IPS-15b (cell line): Measurements from ENCODE around the gene PSMC2.

ENCODE experiments used
- H3K27me3 ChIP-seq: one replicate; pipeline ENCODE4 v1.6.1; 2013; ENCODE audit warnings: low read length; ENCODE audit not compliant: control insufficient read depth, insufficient read depth
- H3K36me3 ChIP-seq: one replicate; pipeline ENCODE4 v1.6.1; 2013; ENCODE audit warnings: low read length; ENCODE audit not compliant: control insufficient read depth, insufficient read depth
- H3K4me1 ChIP-seq: one replicate; pipeline ENCODE4 v1.6.1; 2013; ENCODE audit warnings: mild to moderate bottlenecking, low read length; ENCODE audit not compliant: control insufficient read depth, insufficient read depth
- H3K4me3 ChIP-seq: one replicate; pipeline ENCODE4 v1.5.1; 2013; ENCODE audit warnings: low read depth, low read length
- H3K9ac ChIP-seq: one replicate; pipeline ENCODE4 v1.6.1; 2013; ENCODE audit warnings: low read depth, mild to moderate bottlenecking, low read length
- H3K9me3 ChIP-seq: one replicate; pipeline ENCODE4 v1.6.1; 2013; ENCODE audit warnings: mild to moderate bottlenecking, low read length; ENCODE audit not compliant: control insufficient read depth, insufficient read depth

Gene PSMC2

GRCh38 chr7:103380395-103381191, 33.1 kb downstream of the PSMC2 start:
- no peaks in the 10 kb centered on the region for H3K27me3 ChIP-seq

DNA sequence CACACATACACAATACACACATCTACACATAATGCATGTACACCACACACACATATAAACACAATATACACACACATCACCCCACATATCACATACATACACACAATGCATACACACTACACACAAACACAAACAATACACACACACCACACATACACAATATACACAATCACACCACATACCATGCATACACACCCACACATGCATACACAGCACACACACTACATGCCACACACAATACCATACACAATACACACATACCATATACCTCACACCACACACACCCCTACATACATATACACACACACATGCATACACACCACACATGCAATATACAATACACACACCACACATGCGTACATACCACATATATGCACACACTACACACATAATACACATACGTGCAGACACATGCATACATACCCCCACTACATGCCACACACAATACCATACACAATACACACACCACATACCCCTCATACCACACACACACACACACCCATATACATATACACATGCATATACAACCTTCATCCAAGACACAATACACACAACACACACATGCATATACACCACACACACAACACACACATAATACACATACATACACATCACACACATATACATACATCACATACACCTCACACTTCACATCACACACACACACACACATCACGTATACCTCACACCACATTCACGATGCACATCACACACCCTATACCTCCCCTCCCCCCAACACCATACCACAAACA, 34.0 kb downstream of the PSMC2 start:
- Histone ChIP-seq H3K4me1 (no peaks in the 10 kb centered on the region), H3K36me3 (no peaks in the 10 kb centered on the region), H3K4me3 (no peak overlapping the region), H3K9ac (no peak overlapping the region), H3K9me3 (no peaks in the 10 kb centered on the region), H3K27me3 (no peaks in the 10 kb centered on the region)

More at GRCh38 chr7:103380395-103381191, 33.1 kb downstream of the PSMC2 start:
- Histone ChIP-seq H3K9ac (no peak overlapping the region), H3K9me3 (no peaks in the 10 kb centered on the region), H3K4me3 (no peak overlapping the region), H3K4me1 (no peaks in the 10 kb centered on the region), H3K36me3 (no peaks in the 10 kb centered on the region)

- Histone ChIP-seq H3K4me3 (no peak overlapping the region), H3K9ac (no peak overlapping the region), H3K27me3 (no peaks in the 10 kb centered on the region), H3K4me1 (no peaks in the 10 kb centered on the region), H3K9me3 (no peaks in the 10 kb centered on the region), H3K36me3 (no peaks in the 10 kb centered on the region)
Observed at GRCh38 chr7:103382032-103382402, 34.6 kb downstream of the PSMC2 start.

DNA sequence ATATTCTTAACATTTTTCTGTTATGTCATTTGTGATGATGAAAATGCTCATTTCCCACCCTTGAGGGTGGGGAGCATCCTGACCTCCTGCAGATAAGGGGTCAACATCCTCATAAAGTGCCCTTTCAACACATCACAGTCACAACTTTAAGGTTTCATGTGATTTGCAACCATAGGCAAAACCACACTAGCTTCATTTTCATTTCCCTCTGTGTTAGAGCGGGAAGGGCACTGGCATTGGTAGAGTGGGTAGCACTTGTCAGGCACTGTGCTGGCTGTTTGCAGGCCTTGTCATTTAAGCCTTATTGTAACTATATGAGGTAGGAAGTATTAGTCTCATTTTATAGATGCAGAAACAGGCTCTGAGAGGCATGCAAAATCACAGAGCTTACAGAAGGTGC, 39.8 kb downstream of the PSMC2 start:
- Histone ChIP-seq H3K9ac (no peak overlapping the region), H3K36me3 (no peaks in the 10 kb centered on the region), H3K27me3 (no peaks in the 10 kb centered on the region), H3K4me3 (no peak overlapping the region), H3K4me1 (no peaks in the 10 kb centered on the region), H3K9me3 (no peaks in the 10 kb centered on the region)

DNA sequence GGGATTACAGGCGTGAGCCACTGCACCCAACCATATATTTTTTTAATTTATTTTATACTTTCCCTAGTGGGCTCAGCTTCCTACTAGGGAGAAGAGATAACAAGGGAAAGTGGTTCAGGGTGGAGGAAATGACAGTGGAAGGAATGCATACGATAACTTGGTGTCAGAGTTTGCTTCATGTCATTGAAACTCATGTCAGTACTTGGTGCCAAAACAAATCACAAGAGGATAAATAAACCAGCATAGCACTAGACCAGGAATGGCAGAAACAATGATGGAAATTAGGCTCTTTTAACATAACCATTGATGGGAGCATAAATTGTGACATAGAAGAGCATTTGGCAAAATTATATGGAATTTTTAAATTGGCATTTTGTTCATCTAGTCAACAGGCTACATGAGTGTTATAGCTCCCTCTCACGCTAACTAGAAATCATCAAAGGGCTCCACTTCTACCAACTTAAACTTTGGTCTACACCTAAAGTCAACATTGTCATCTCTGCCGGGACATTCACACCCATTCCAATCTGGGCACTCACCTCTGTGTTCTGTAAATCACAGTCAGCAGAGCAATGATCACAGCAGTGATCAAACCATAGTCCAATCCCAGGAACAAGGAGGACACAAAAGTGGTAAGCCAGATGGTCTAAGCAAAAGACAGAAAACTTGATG, 41.2 kb downstream of the PSMC2 start:
- Histone ChIP-seq H3K36me3 (no peaks in the 10 kb centered on the region), H3K4me3 (no peak overlapping the region), H3K4me1 (no peaks in the 10 kb centered on the region), H3K27me3 (no peaks in the 10 kb centered on the region), H3K9ac (no peak overlapping the region), H3K9me3 (no peaks in the 10 kb centered on the region)

GRCh38 chr7:103389263-103389662, 41.8 kb downstream of the PSMC2 start:
- Histone ChIP-seq H3K9me3 (no peaks in the 10 kb centered on the region), H3K4me1 (no peaks in the 10 kb centered on the region), H3K9ac (no peak overlapping the region), H3K4me3 (no peak overlapping the region), H3K36me3 (no peaks in the 10 kb centered on the region), H3K27me3 (no peaks in the 10 kb centered on the region)

DNA sequence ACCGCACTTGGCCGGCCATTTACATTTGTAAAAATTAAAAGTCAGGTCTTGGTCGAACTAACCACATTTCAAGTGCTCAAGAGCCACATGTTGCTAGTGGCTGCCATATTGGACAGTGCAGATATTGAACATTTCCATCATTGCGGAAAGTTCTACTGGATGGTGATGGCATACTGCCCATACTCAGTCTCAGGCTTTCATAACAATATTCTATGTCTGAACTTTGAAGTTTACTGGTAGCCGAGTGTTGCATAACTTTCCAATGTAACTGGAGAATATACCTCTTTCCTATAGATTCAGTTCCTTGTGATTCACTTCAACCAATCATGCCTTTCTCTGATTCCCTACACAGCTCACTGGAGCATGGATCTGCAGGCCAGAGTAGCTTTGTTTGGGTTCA, 43.7 kb downstream of the PSMC2 start:
- H3K9me3 ChIP-seq = no peaks in the 10 kb centered on the region
- H3K4me3 ChIP-seq = no peak overlapping the region
- H3K27me3 ChIP-seq = no peaks in the 10 kb centered on the region
- H3K4me1 ChIP-seq = no peaks in the 10 kb centered on the region
- H3K36me3 ChIP-seq = no peaks in the 10 kb centered on the region
- no peak overlapping the region for H3K9ac ChIP-seq

DNA sequence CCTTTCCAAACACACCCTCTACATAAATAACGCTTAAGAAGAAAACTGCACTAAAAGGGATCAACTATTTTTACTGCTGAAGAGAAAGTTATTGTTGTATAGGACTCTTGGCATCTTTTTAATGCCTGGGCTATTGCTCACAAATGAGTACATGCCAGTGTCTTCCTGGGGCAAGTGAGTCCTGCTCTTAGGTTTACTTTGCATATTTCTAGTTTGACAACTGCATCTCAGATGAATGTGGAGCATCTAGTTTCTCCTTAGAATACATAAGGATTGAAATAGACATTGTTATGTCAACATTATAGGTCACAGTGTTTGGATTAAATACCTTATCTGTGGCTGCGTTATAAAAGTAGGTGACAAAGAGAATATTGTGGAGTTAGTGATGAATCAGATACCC, 44.5 kb downstream of the PSMC2 start:
- no peaks in the 10 kb centered on the region for H3K9me3 ChIP-seq
- H3K27me3 ChIP-seq = no peaks in the 10 kb centered on the region
- H3K4me1 ChIP-seq = no peaks in the 10 kb centered on the region
- H3K4me3 ChIP-seq = no peak overlapping the region
- H3K9ac ChIP-seq = no peak overlapping the region
- H3K36me3 ChIP-seq = no peaks in the 10 kb centered on the region

DNA sequence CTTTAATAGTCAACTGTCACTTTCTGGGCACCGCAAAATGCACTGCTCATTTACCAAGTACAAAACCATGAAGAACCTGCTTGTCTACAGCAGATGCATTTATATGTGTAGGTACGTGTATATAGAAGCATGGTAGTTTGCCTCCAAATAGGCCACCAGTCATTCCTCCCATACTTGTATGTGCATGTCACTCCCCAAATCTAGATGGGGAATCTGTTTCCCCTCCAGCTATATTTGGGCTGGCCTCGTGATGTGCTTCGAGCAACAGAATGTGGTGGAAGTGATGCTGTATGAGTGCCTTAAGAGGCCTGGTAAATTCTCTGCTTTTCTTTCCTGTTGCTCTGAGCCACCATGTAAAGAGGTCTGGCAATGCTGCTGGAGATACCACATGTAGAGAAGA, 47.1 kb downstream of the PSMC2 start:
- no peaks in the 10 kb centered on the region for H3K27me3 ChIP-seq
- no peaks in the 10 kb centered on the region for H3K4me1 ChIP-seq

GRCh38 chr7:103395071-103395470, 47.6 kb downstream of the PSMC2 start:
- no peaks in the 10 kb centered on the region for H3K27me3 ChIP-seq
- no peak overlapping the region for H3K4me3 ChIP-seq
- H3K4me1 ChIP-seq = no peaks in the 10 kb centered on the region
- H3K36me3 ChIP-seq = no peaks in the 10 kb centered on the region
- no peaks in the 10 kb centered on the region for H3K9me3 ChIP-seq
- H3K9ac ChIP-seq = no peak overlapping the region

More for the DNA sequence above, 47.1 kb downstream of the PSMC2 start:
- H3K9ac ChIP-seq = no peak overlapping the region
- H3K4me3 ChIP-seq = no peak overlapping the region
- H3K36me3 ChIP-seq = no peaks in the 10 kb centered on the region
- no peaks in the 10 kb centered on the region for H3K9me3 ChIP-seq

- no peaks in the 10 kb centered on the region for H3K27me3 ChIP-seq
- no peak overlapping the region for H3K9ac ChIP-seq
- no peaks in the 10 kb centered on the region for H3K36me3 ChIP-seq
- no peaks in the 10 kb centered on the region for H3K9me3 ChIP-seq
- no peak overlapping the region for H3K4me3 ChIP-seq
- H3K4me1 ChIP-seq = no peaks in the 10 kb centered on the region
Observed at GRCh38 chr7:103396471-103396870, 49.0 kb downstream of the PSMC2 start.
